GM18951 (cell line): ENCODE results near the gene CCK.

Experiments used
- POLR2A ChIP-seq: IDR thresholded peaks from 4 replicates; pipeline ENCODE4 v1.6.1; 2011; ENCODE audit warnings: mild to moderate bottlenecking; ENCODE audit not compliant: insufficient read length, insufficient read depth; ENCODE audit errors: extremely low read depth
- in situ Hi-C: fragments of 300-500 bp; cut with MboI; formaldehyde crosslinking; loops from one replicate; pipeline ENCODE4 v1.12.0; 2022; ENCODE audit warnings: low sequenced_read_pairs, mixed read lengths, inconsistent platforms; ENCODE audit not compliant: unreplicated experiment

Gene CCK

GRCh38 chr3:42213417-42213816, 52.6 kb downstream of the CCK start:
- TF ChIP-seq POLR2A = no peak
- in situ Hi-C loops = no loop called here

- in situ Hi-C loops = no loop called here
These were observed 55.3 kb downstream of the CCK start for GRCh38 chr3:42210726-42211125.

GRCh38 chr3:42209917-42210316, 56.1 kb downstream of the CCK start:
- no peak for TF ChIP-seq POLR2A
- in situ Hi-C loops = no loop called here

More at GRCh38 chr3:42210726-42211125, 55.3 kb downstream of the CCK start:
- TF ChIP-seq POLR2A = no peak
